Measurements from ENCODE around the gene SLC4A4. TPM values are rescaled to one million over a fixed set of nuclear protein-coding genes. Genes with fewer than 3 reads are reported as not detected.

SLC4A4 gene
- total RNA-seq, 1 donor from 2014 or later: 3.2 TPM

- H3K36me3 ChIP-seq: no peaks in the 10 kb centered on the region
- H3K9me3 ChIP-seq: no peaks in the 10 kb centered on the region
- H3K27ac ChIP-seq: no peak overlapping the region
- no peak for TF ChIP-seq CTCF (IDR thresholded peaks at IDR 0.05)
- TF ChIP-seq POLR2A (IDR thresholded peaks at IDR 0.05): no peak
- TF ChIP-seq POLR2AphosphoS5 (IDR thresholded peaks at IDR 0.05; ENCODE audit: insufficient read depth in 1 of 2, low read depth in 1 of 2): no peak
- intact Hi-C loops (cut with DNase I): no loop called here
- H3K4me1 ChIP-seq: no peaks in the 10 kb centered on the region
- H3K27me3 ChIP-seq: no peaks in the 10 kb centered on the region
- DNase-seq (ENCODE audit: extremely low spot score in 2 of 2): no peak
- no peak overlapping the region for H3K4me3 ChIP-seq
These were observed 270.3 kb downstream of the SLC4A4 start for GRCh38 chr4:71609167-71609566.

- Histone ChIP-seq H3K27me3 (no peaks in the 10 kb centered on the region), H3K4me3 (no peak overlapping the region), H3K27ac (no peak overlapping the region), H3K9me3 (no peaks in the 10 kb centered on the region), H3K4me1 (no peaks in the 10 kb centered on the region), H3K36me3 (no peaks in the 10 kb centered on the region)
- intact Hi-C loops (cut with DNase I): no loop called here
- no peak for DNase-seq (ENCODE audit: extremely low spot score in 2 of 2)
- no peak for TF ChIP-seq POLR2A (IDR thresholded peaks at IDR 0.05)
- TF ChIP-seq CTCF (IDR thresholded peaks at IDR 0.05): no peak
- no peak for TF ChIP-seq POLR2AphosphoS5 (IDR thresholded peaks at IDR 0.05; ENCODE audit: insufficient read depth in 1 of 2, low read depth in 1 of 2)
These were observed 270.8 kb downstream of the SLC4A4 start for GRCh38 chr4:71609651-71610050.

- Histone ChIP-seq H3K4me3 (no peak overlapping the region), H3K27ac (no peak overlapping the region), H3K27me3 (no peaks in the 10 kb centered on the region), H3K36me3 (no peaks in the 10 kb centered on the region), H3K4me1 (no peaks in the 10 kb centered on the region), H3K9me3 (no peaks in the 10 kb centered on the region)
- DNase-seq (ENCODE audit: extremely low spot score in 2 of 2): no peak
- intact Hi-C loops (cut with DNase I): no loop called here
- TF ChIP-seq POLR2AphosphoS5 (IDR thresholded peaks at IDR 0.05; ENCODE audit: insufficient read depth in 1 of 2, low read depth in 1 of 2) (no peak), CTCF (IDR thresholded peaks at IDR 0.05) (no peak), POLR2A (IDR thresholded peaks at IDR 0.05) (no peak)
These were observed 275.8 kb downstream of the SLC4A4 start for GRCh38 chr4:71614621-71615020.

GRCh38 chr4:71616168-71616811, 277.5 kb downstream of the SLC4A4 start:
- no peak overlapping the region for H3K27ac ChIP-seq
- intact Hi-C loops (cut with DNase I): no loop called here
- no peaks in the 10 kb centered on the region for H3K27me3 ChIP-seq
- H3K9me3 ChIP-seq: no peaks in the 10 kb centered on the region
- H3K4me3 ChIP-seq: no peak overlapping the region
- no peaks in the 10 kb centered on the region for H3K4me1 ChIP-seq
- no peak for DNase-seq (ENCODE audit: extremely low spot score in 2 of 2)
- H3K36me3 ChIP-seq: no peaks in the 10 kb centered on the region
- no peak for TF ChIP-seq POLR2A (IDR thresholded peaks at IDR 0.05)
- no peak for TF ChIP-seq POLR2AphosphoS5 (IDR thresholded peaks at IDR 0.05; ENCODE audit: insufficient read depth in 1 of 2, low read depth in 1 of 2)
- TF ChIP-seq CTCF (IDR thresholded peaks at IDR 0.05): no peak

Data from vagina (tissue), 2 donors.